ENCODE results near the gene COLEC12. TPM values are rescaled to one million over a fixed set of nuclear protein-coding genes. Genes with fewer than 3 reads are reported as not detected.
"Not testable (repeated sequence)": the region's sequence is repeated elsewhere in the genome, so short reads cannot be mapped to it uniquely, and the experiment has no call there.

The COLEC12 gene
- total RNA-seq, 1 experiment from 2014 or later = not detected

GRCh38 chr18:293536-293935, 207.0 kb downstream of the COLEC12 start:
- no peaks in the 10 kb centered on the region for H3K4me1 Mint-ChIP-seq (ENCODE audit: low read depth, unreplicated experiment)
- no peak overlapping the region for H3K27ac Mint-ChIP-seq (ENCODE audit: unreplicated experiment)
- intact Hi-C loops (cut with micrococcal nuclease; ENCODE audit: unreplicated experiment) = no loop called here
- H3K4me3 Mint-ChIP-seq (ENCODE audit: low read depth, unreplicated experiment) = no peak overlapping the region
- no peak for TF ChIP-seq CTCF (IDR thresholded peaks at IDR 0.05; ENCODE audit: unreplicated experiment)
- CTCF ChIA-PET = interaction anchor here (0.6 to 1.3 kb wide), 2 partner anchors 10 to 322 kb away, joined by 3 to 4 read pairs; no protein-coding TSS in a partner anchor
- BruUV-seq (replicated peaks) = no TSS peak
- DNase-seq = no peak
- H3K27me3 Mint-ChIP-seq (ENCODE audit: unreplicated experiment) = peaks cover 86% of the 10 kb centered on the region
- H3K36me3 Mint-ChIP-seq (ENCODE audit: insufficient read depth, unreplicated experiment) = no peaks in the 10 kb centered on the region
- no peaks in the 10 kb centered on the region for H3K9me3 Mint-ChIP-seq (ENCODE audit: low read depth, unreplicated experiment)

DNA sequence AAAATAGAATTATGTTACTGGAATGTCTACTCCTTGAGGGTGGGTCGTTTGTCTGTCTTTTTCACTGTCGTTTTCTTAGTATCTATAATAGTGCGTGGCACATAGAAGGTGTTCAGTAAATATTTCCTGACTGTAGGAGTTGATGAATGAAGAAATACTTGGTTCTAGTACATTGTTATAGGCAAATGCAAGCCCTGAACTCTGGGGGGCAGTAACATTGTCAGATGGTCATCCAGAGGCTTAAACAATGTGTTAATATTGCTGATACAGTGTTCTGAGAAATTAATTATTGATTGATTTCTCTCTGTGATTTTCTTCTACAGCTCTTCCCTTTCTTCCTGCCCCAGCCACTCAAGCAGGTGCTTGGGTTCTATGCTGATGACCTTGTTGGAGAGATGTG, 208.2 kb downstream of the COLEC12 start:
- DNase-seq = no peak
- no peak overlapping the region for H3K27ac Mint-ChIP-seq (ENCODE audit: unreplicated experiment)
- H3K36me3 Mint-ChIP-seq (ENCODE audit: insufficient read depth, unreplicated experiment) = no peaks in the 10 kb centered on the region
- no peaks in the 10 kb centered on the region for H3K4me1 Mint-ChIP-seq (ENCODE audit: low read depth, unreplicated experiment)
- H3K27me3 Mint-ChIP-seq (ENCODE audit: unreplicated experiment) = peaks cover 87% of the 10 kb centered on the region
- CTCF ChIA-PET = no interaction called here
- intact Hi-C loops (cut with micrococcal nuclease; ENCODE audit: unreplicated experiment) = no loop called here
- H3K4me3 Mint-ChIP-seq (ENCODE audit: low read depth, unreplicated experiment) = no peak overlapping the region
- BruUV-seq (replicated peaks) = no TSS peak
- TF ChIP-seq CTCF (IDR thresholded peaks at IDR 0.05; ENCODE audit: unreplicated experiment) = no peak
- no peaks in the 10 kb centered on the region for H3K9me3 Mint-ChIP-seq (ENCODE audit: low read depth, unreplicated experiment)

GRCh38 chr18:289970-290369, 210.5 kb downstream of the COLEC12 start:
- not testable (repeated sequence) for H3K4me1 Mint-ChIP-seq (ENCODE audit: low read depth, unreplicated experiment); H3K9me3 Mint-ChIP-seq (ENCODE audit: low read depth, unreplicated experiment); H3K27ac Mint-ChIP-seq (ENCODE audit: unreplicated experiment); H3K4me3 Mint-ChIP-seq (ENCODE audit: low read depth, unreplicated experiment); DNase-seq; H3K36me3 Mint-ChIP-seq (ENCODE audit: insufficient read depth, unreplicated experiment); BruUV-seq (replicated peaks)
- CTCF ChIA-PET = interaction anchor here (0.7 kb wide), 1 partner anchor 134 kb away, joined by 6 read pairs; no protein-coding TSS in a partner anchor
- intact Hi-C loops (cut with micrococcal nuclease; ENCODE audit: unreplicated experiment) = loop anchor here (5.0 kb wide), 2 partner anchors 187 to 412 kb away; no protein-coding TSS in a partner anchor
- H3K27me3 Mint-ChIP-seq (ENCODE audit: unreplicated experiment) = peaks cover 64% of the 10 kb centered on the region

DNA sequence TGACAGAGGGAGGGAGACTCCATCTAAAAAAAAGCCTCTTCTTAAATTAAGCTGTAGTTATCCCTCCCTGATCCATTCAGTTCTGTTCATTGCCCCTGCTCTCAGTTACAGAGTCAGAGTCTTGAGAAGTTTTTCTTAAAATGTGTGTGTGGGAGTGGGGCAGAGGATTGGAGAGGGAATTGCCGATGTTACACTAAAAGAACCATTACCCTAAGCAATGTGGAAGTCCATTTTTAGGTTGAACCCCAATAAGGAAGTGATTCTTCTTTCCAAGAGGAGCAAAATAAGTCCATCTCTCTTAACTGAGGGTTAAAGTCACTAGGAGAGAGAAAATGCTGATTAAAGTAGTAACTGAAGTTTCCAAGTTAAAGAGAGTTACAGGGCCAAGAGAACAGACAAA, 211.5 kb downstream of the COLEC12 start:
- no TSS peak for BruUV-seq (replicated peaks)
- no peak for TF ChIP-seq CTCF (IDR thresholded peaks at IDR 0.05; ENCODE audit: unreplicated experiment)
- CTCF ChIA-PET = interaction anchor here (0.7 kb wide), 1 partner anchor 76 kb away, joined by 4 read pairs; no protein-coding TSS in a partner anchor
- H3K27ac Mint-ChIP-seq (ENCODE audit: unreplicated experiment) = no peak overlapping the region
- DNase-seq = no peak
- no peaks in the 10 kb centered on the region for H3K9me3 Mint-ChIP-seq (ENCODE audit: low read depth, unreplicated experiment)
- intact Hi-C loops (cut with micrococcal nuclease; ENCODE audit: unreplicated experiment) = loop anchor here (5.0 kb wide), 2 partner anchors 188 to 413 kb away; no protein-coding TSS in a partner anchor
- peaks cover 55% of the 10 kb centered on the region for H3K27me3 Mint-ChIP-seq (ENCODE audit: unreplicated experiment)
- no peaks in the 10 kb centered on the region for H3K4me1 Mint-ChIP-seq (ENCODE audit: low read depth, unreplicated experiment)
- H3K4me3 Mint-ChIP-seq (ENCODE audit: low read depth, unreplicated experiment) = no peak overlapping the region
- no peaks in the 10 kb centered on the region for H3K36me3 Mint-ChIP-seq (ENCODE audit: insufficient read depth, unreplicated experiment)

DNA sequence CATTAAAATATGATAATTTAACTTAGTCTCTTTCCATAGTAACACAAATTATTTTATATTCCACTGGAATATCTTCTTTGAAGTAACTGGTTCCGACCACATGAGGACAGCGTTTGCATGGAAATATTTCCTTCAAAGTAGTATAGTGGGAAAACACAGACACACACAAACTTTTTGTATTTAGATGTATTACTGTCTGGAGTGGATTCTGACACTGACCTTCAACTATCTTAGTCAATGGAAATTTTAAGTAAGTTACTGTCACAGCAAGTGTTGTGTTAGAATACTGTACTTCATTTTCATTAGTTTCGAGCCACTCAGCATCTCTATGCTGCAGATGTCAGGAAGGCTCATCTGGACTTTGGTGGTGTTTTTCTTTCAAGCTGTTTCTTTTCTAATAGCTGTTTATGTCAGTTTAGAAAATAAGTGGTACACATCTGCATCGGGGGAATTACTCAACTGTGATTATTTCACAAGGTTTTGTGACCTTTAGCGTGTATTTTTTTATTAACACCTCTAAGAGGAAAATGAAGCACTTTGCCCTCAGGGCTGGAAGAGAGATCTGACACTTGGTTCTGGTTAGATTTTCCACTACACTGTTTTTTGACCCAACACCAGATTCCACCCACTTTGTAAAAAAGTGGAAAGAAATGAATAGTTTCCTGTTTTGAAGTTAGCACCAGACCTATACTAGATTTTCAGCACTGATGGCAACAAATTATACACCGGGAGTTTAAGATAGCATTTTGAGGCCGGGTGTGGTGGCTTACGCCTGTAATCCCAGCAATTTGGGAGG, 213.8 kb downstream of the COLEC12 start:
- CTCF ChIA-PET = no interaction called here

More for the DNA sequence above, 213.8 kb downstream of the COLEC12 start:
- no peak overlapping the region for H3K4me3 Mint-ChIP-seq (ENCODE audit: low read depth, unreplicated experiment)
- no peak overlapping the region for H3K27ac Mint-ChIP-seq (ENCODE audit: unreplicated experiment)
- no peaks in the 10 kb centered on the region for H3K36me3 Mint-ChIP-seq (ENCODE audit: insufficient read depth, unreplicated experiment)
- peaks cover 40% of the 10 kb centered on the region for H3K27me3 Mint-ChIP-seq (ENCODE audit: unreplicated experiment)
- no TSS peak for BruUV-seq (replicated peaks)
- no peak for TF ChIP-seq CTCF (IDR thresholded peaks at IDR 0.05; ENCODE audit: unreplicated experiment)
- H3K4me1 Mint-ChIP-seq (ENCODE audit: low read depth, unreplicated experiment) = no peaks in the 10 kb centered on the region
- no peak for DNase-seq
- intact Hi-C loops (cut with micrococcal nuclease; ENCODE audit: unreplicated experiment) = loop anchor here (1.0 to 5.0 kb wide), 3 partner anchors 191 to 416 kb away; no protein-coding TSS in a partner anchor
- no peaks in the 10 kb centered on the region for H3K9me3 Mint-ChIP-seq (ENCODE audit: low read depth, unreplicated experiment)

Data from Calu3 (cell line).